GM12878 (cell line): Measurements from ENCODE around the gene ASB6. TPM values are rescaled to one million over a fixed set of nuclear protein-coding genes. Genes with fewer than 3 reads are reported as not detected.
A peak's percentile ranks its signal among the peaks of the same experiment; 100 is the strongest.

Source experiments
- BACH1 ChIP-seq: fragments of 450-650 bp; IDR thresholded peaks from 2 replicates; pipeline ENCODE4 v1.6.1; 2017; ENCODE audit warnings: mild to moderate bottlenecking, borderline replicate concordance
- CTCF ChIP-seq, 3 experiments: IDR thresholded peaks in 2 of 3; conservative IDR thresholded peaks in 1 of 3; 2 replicates each; pipeline ENCODE4 v1.5.1; 2011; ENCODE audit warnings: low read depth in 3 of 3, low read length in 3 of 3, mild to moderate bottlenecking in 3 of 3, control low read depth in 2 of 3, moderate library complexity in 2 of 3, inconsistent platforms in 1 of 3, mixed read lengths in 1 of 3; ENCODE audit not compliant: control insufficient read depth in 2 of 3, insufficient read depth in 1 of 3; ENCODE audit errors: extremely low read depth in 1 of 3
- CUX1 ChIP-seq: IDR thresholded peaks from 2 replicates; pipeline ENCODE4 v1.6.1; 2012; ENCODE audit warnings: improper control_type of control experiment, low read depth, low read length; ENCODE audit not compliant: insufficient replicate concordance
- EGR1 ChIP-seq, 2 experiments: IDR thresholded peaks; 1 replicate in 1 of 2; 2 replicates in 1 of 2; pipeline ENCODE4 v1.6.1; 2011 to 2012; ENCODE audit warnings: low read depth in 2 of 2, low read length in 2 of 2, borderline replicate concordance in 1 of 2, mild to moderate bottlenecking in 1 of 2, moderate library complexity in 1 of 2
- MLLT1 ChIP-seq: fragments of 450-650 bp; IDR thresholded peaks from 2 replicates; pipeline ENCODE4 v1.6.1; 2016; ENCODE audit warnings: mild to moderate bottlenecking
- MYC ChIP-seq: IDR thresholded peaks from 2 replicates; pipeline ENCODE4 v1.6.1; 2011; ENCODE audit warnings: mild to moderate bottlenecking, low read length, moderate library complexity, inconsistent platforms; ENCODE audit not compliant: insufficient read depth, insufficient replicate concordance, insufficient read length, severe bottlenecking
- RCOR1 ChIP-seq: conservative IDR thresholded peaks from 2 replicates; pipeline ENCODE4 v1.6.1; 2012; ENCODE audit warnings: low read depth, low read length, improper control_type of control experiment
- SIN3A ChIP-seq: IDR thresholded peaks from 2 replicates; pipeline ENCODE4 v1.6.1; 2012; ENCODE audit warnings: low read depth, low read length, improper control_type of control experiment
- SMAD5 ChIP-seq: IDR thresholded peaks from 2 replicates; pipeline ENCODE4 v1.6.1; 2016; ENCODE audit warnings: antibody characterized with exemption, low read depth
- ZBTB33 ChIP-seq: fragments of 450-650 bp; IDR thresholded peaks from 2 replicates; pipeline ENCODE4 v1.6.1; 2017; ENCODE audit warnings: mild to moderate bottlenecking
- ZNF207 ChIP-seq: fragments of 450-650 bp; IDR thresholded peaks from 2 replicates; pipeline ENCODE4 v1.6.1; 2014; ENCODE audit warnings: antibody characterized with exemption, mild to moderate bottlenecking, borderline replicate concordance
- ZNF687 ChIP-seq: fragments of 450-650 bp; IDR thresholded peaks from 2 replicates; pipeline ENCODE4 v1.6.1; 2017; ENCODE audit warnings: mild to moderate bottlenecking, moderate library complexity
- polyA plus RNA-seq, 11 experiments: library from polyadenylated mRNA; depleted of rRNA in 4 of 11; unstranded in 6 of 11; stranded (reverse) in 5 of 11; fragments of >200 nt; fragmentation: Nextera tagmentation in 4 of 11; fragmentation: Illumina TruSeq in 1 of 11; extraction: Ambion mirVana in 4 of 11; extraction: Trizol in 1 of 11; gene quantifications; 1 replicate in 1 of 11; 2 replicates in 10 of 11; pipeline versions ENCODE4 v1.2.1 to v1.2.3, GENCODE V29; 2011 to 2016; ENCODE audit warnings: inconsistent platforms in 2 of 11, missing spikeins in 2 of 11, low read depth in 1 of 11
- total RNA-seq, 4 experiments: library from RNA; depleted of rRNA in 3 of 4; stranded (reverse); fragments of >200 nt in 3 of 4; fragmentation: Illumina TruSeq in 1 of 4; extraction: Trizol in 1 of 4; gene quantifications; 2 replicates each; pipeline versions ENCODE4 v1.2.1 to v1.2.3, GENCODE V29; 2013 to 2021

Gene ASB6
- total and polyA plus RNA-seq, 10 of the 15 experiments (the other 5 are each of a cell fraction or from before 2014, with no cell fraction given), result 0.80 to 18.2 (median 9.9) TPM

- TF ChIP-seq ZBTB33, result no peak
- TF ChIP-seq CUX1, result no peak
- peak; percentile 80 to 91 (median 90) for TF ChIP-seq CTCF (IDR thresholded peaks at IDR 0.05 in 2 of 3, conservative IDR thresholded peaks at IDR 0.05 in 1 of 3; ENCODE audit: control insufficient read depth in 2 of 3, extremely low read depth in 1 of 3, insufficient read depth in 1 of 3, low read depth in 3 of 3, low read length in 3 of 3)
- TF ChIP-seq BACH1, result peak; percentile 85; the same call in 1 of the 2 replicates
- no peak for TF ChIP-seq MLLT1
- TF ChIP-seq ZNF687, result peak; percentile 69; the same call in 1 of the 2 replicates
- TF ChIP-seq ZNF207, result peak; percentile 91; the same call in 1 of the 2 replicates
- no peak for TF ChIP-seq SMAD5
- no peak for TF ChIP-seq MYC
- TF ChIP-seq SIN3A, result peak; percentile 41; the same call in 1 of the 2 replicates
- peak in 1 of 2 experiments; percentile 85; a peak in 2 of 3 replicates for TF ChIP-seq EGR1 (IDR thresholded peaks at IDR 0.05; ENCODE audit: borderline replicate concordance in 1 of 2, low read depth in 2 of 2, low read length in 2 of 2)
- no peak for TF ChIP-seq RCOR1
These were observed 31.3 kb downstream of the ASB6 start (continued) for GRCh38 chr9:129610473-129611306.
